Duodenal mucosa (tissue), 2 donors: Measurements from ENCODE around the gene VPS50.

Experiments used
- H3K27ac ChIP-seq: one replicate; pipeline ENCODE4 v1.7.0; 2013; ENCODE audit warnings: low read depth, low read length
- H3K27me3 ChIP-seq, 2 donors: one replicate each; pipeline ENCODE4 v1.7.0; 2013; ENCODE audit warnings: low read length in 2 of 2, control low read depth in 1 of 2; ENCODE audit not compliant: insufficient read depth in 2 of 2, control insufficient read depth in 1 of 2
- H3K36me3 ChIP-seq, 2 donors: one replicate each; pipeline ENCODE4 v1.7.0; 2013; ENCODE audit warnings: low read length in 2 of 2, control low read depth in 1 of 2; ENCODE audit not compliant: insufficient read depth in 2 of 2, control insufficient read depth in 1 of 2
- H3K4me1 ChIP-seq, 2 donors: one replicate each; pipeline ENCODE4 v1.7.0; 2013; ENCODE audit warnings: low read length in 2 of 2, control low read depth in 1 of 2; ENCODE audit not compliant: insufficient read depth in 2 of 2, control insufficient read depth in 1 of 2
- H3K4me3 ChIP-seq, 2 donors: one replicate each; pipeline ENCODE4 v1.7.0; 2013; ENCODE audit warnings: low read length in 2 of 2, low read depth in 1 of 2
- H3K9ac ChIP-seq, 2 donors: one replicate each; pipeline ENCODE4 v1.7.0; 2013; ENCODE audit warnings: low read length in 2 of 2, low read depth in 1 of 2
- H3K9me3 ChIP-seq, 2 donors: one replicate each; pipeline ENCODE4 v1.7.0; 2013; ENCODE audit warnings: low read length in 2 of 2, control low read depth in 1 of 2; ENCODE audit not compliant: control insufficient read depth in 1 of 2

The VPS50 gene

GRCh38 chr7:93284908-93285307 lies 52.7 kb downstream of the VPS50 start:
- no peak overlapping the region for H3K27ac ChIP-seq
- H3K9me3 ChIP-seq: no peaks in the 10 kb centered on the region
- no peak overlapping the region for H3K9ac ChIP-seq
- no peaks in the 10 kb centered on the region for H3K27me3 ChIP-seq
- H3K4me3 ChIP-seq: no peak overlapping the region
- peaks cover 0 to 3% of the 10 kb centered on the region in 2 donors for H3K36me3 ChIP-seq
- H3K4me1 ChIP-seq: no peaks in the 10 kb centered on the region

GRCh38 chr7:93293229-93293628 lies 61.1 kb downstream of the VPS50 start:
- Histone ChIP-seq H3K27me3 (no peaks in the 10 kb centered on the region), H3K4me1 (no peaks in the 10 kb centered on the region), H3K36me3 (peaks cover 0 to 6% of the 10 kb centered on the region in 2 donors)

GRCh38 chr7:93298206-93298605 lies 66.0 kb downstream of the VPS50 start:
- Histone ChIP-seq H3K27ac (no peak overlapping the region), H3K4me3 (no peak overlapping the region), H3K36me3 (peaks cover 0 to 3% of the 10 kb centered on the region in 2 donors), H3K27me3 (no peaks in the 10 kb centered on the region), H3K9ac (no peak overlapping the region), H3K4me1 (no peaks in the 10 kb centered on the region), H3K9me3 (no peaks in the 10 kb centered on the region)

More at GRCh38 chr7:93293229-93293628, 61.1 kb downstream of the VPS50 start:
- Histone ChIP-seq H3K4me3 (no peak overlapping the region), H3K27ac (no peak overlapping the region), H3K9ac (no peak overlapping the region), H3K9me3 (no peaks in the 10 kb centered on the region)

GRCh38 chr7:93298671-93299070 lies 66.5 kb downstream of the VPS50 start:
- Histone ChIP-seq H3K4me1 (no peaks in the 10 kb centered on the region), H3K9me3 (no peaks in the 10 kb centered on the region), H3K4me3 (no peak overlapping the region), H3K9ac (no peak overlapping the region), H3K27ac (no peak overlapping the region), H3K27me3 (no peaks in the 10 kb centered on the region), H3K36me3 (peaks cover 0 to 3% of the 10 kb centered on the region in 2 donors)

- H3K4me3 ChIP-seq: no peak overlapping the region
- no peaks in the 10 kb centered on the region for H3K27me3 ChIP-seq
- peaks cover 0 to 9% of the 10 kb centered on the region in 2 donors for H3K36me3 ChIP-seq
- H3K27ac ChIP-seq: no peak overlapping the region
- H3K4me1 ChIP-seq: no peaks in the 10 kb centered on the region
- no peaks in the 10 kb centered on the region for H3K9me3 ChIP-seq
- H3K9ac ChIP-seq: no peak overlapping the region
Measured at GRCh38 chr7:93301736-93302135, 69.6 kb downstream of the VPS50 start.

GRCh38 chr7:93307131-93307660 lies 75.0 kb downstream of the VPS50 start:
- H3K9ac ChIP-seq: no peak overlapping the region
- H3K27ac ChIP-seq: no peak overlapping the region
- H3K4me1 ChIP-seq: no peaks in the 10 kb centered on the region
- H3K36me3 ChIP-seq: peaks cover 0 to 9% of the 10 kb centered on the region in 2 donors
- no peak overlapping the region for H3K4me3 ChIP-seq
- no peaks in the 10 kb centered on the region for H3K9me3 ChIP-seq
- H3K27me3 ChIP-seq: no peaks in the 10 kb centered on the region

- Histone ChIP-seq H3K27ac (no peak overlapping the region), H3K4me1 (no peaks in the 10 kb centered on the region), H3K9me3 (no peaks in the 10 kb centered on the region), H3K27me3 (no peaks in the 10 kb centered on the region), H3K9ac (no peak overlapping the region), H3K4me3 (no peak overlapping the region), H3K36me3 (peaks cover 0 to 14% of the 10 kb centered on the region in 2 donors)
Measured at GRCh38 chr7:93307943-93308342, 75.8 kb downstream of the VPS50 start.

GRCh38 chr7:93310346-93310745 lies 78.2 kb downstream of the VPS50 start:
- no peak overlapping the region for H3K9ac ChIP-seq
- H3K27me3 ChIP-seq: no peaks in the 10 kb centered on the region
- no peaks in the 10 kb centered on the region for H3K4me1 ChIP-seq
- H3K36me3 ChIP-seq: peaks cover 0 to 14% of the 10 kb centered on the region in 2 donors
- no peaks in the 10 kb centered on the region for H3K9me3 ChIP-seq
- no peak overlapping the region for H3K4me3 ChIP-seq
- no peak overlapping the region for H3K27ac ChIP-seq

- no peak overlapping the region for H3K4me3 ChIP-seq
- H3K27me3 ChIP-seq: no peaks in the 10 kb centered on the region
- peaks cover 0 to 12% of the 10 kb centered on the region in 2 donors for H3K36me3 ChIP-seq
- H3K9me3 ChIP-seq: no peaks in the 10 kb centered on the region
- H3K27ac ChIP-seq: no peak overlapping the region
- no peak overlapping the region for H3K9ac ChIP-seq
- no peaks in the 10 kb centered on the region for H3K4me1 ChIP-seq
Measured at GRCh38 chr7:93314449-93314848, 82.3 kb downstream of the VPS50 start.

GRCh38 chr7:93315896-93316295 lies 83.7 kb downstream of the VPS50 start:
- Histone ChIP-seq H3K9me3 (no peaks in the 10 kb centered on the region), H3K4me1 (no peaks in the 10 kb centered on the region), H3K36me3 (peaks cover 0 to 16% of the 10 kb centered on the region in 2 donors), H3K27me3 (no peaks in the 10 kb centered on the region), H3K27ac (no peak overlapping the region), H3K9ac (no peak overlapping the region), H3K4me3 (no peak overlapping the region)

- H3K4me3 ChIP-seq: no peak overlapping the region
- H3K27ac ChIP-seq: no peak overlapping the region
- no peak overlapping the region for H3K9ac ChIP-seq
- no peaks in the 10 kb centered on the region for H3K9me3 ChIP-seq
- H3K36me3 ChIP-seq: peaks cover 0 to 23% of the 10 kb centered on the region in 2 donors
- no peaks in the 10 kb centered on the region for H3K4me1 ChIP-seq
- no peaks in the 10 kb centered on the region for H3K27me3 ChIP-seq
Measured at GRCh38 chr7:93316730-93317129, 84.6 kb downstream of the VPS50 start.
